ENCODE data around the gene VAV2. TPM values are rescaled to one million over a fixed set of nuclear protein-coding genes. Genes with fewer than 3 reads are reported as not detected.
A peak's percentile ranks its signal among the peaks of the same experiment; 100 is the strongest.

Gene VAV2
- total and polyA plus RNA-seq, 2 of the 4 experiments (the other 2 are of a cell fraction), result 10.8 to 13.4 TPM

DNA sequence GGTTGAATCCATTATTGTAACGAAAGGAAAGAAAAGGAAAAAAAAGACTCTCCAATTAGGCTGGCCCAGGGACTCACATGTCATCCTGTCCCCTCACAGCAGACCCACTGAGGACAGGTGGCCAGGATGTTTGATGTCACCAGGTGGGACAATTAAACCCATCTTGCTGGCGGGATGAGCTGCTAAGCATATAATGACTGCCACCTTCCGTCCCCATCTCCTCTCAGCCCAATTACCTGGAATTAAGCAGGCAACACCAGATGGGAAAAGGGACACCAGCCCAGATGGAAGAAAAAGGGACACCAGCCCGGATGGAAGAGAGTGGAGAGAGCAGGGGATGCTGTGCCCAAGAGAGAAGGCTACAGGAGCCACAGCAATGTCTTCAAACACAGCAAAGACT lies 137.4 kb downstream of the VAV2 start:
- H3K9ac ChIP-seq (ENCODE audit: low read depth, low read length), result no peak overlapping the region
- BruUV-seq (replicated peaks), result no TSS peak

More for the DNA sequence above, 137.4 kb downstream of the VAV2 start:
- ChIA-PET POLR2A (ENCODE audit: unreplicated experiment) (no interaction called here), CTCF (no interaction called here)
- Histone ChIP-seq H3K4me1 (ENCODE audit: control insufficient read depth, insufficient read depth, low read length) (peaks cover 12% of the 10 kb centered on the region), H3K27me3 (ENCODE audit: control insufficient read depth, insufficient read depth, low read length) (no peaks in the 10 kb centered on the region), H3K56ac (ENCODE audit: extremely low read depth, insufficient read depth, low read length) (no peak overlapping the region), H3K4ac (ENCODE audit: low read depth, low read length) (peak overlapping the region; percentile 6; the same call in 1 of the 2 replicates), H3K23ac (ENCODE audit: low read depth, low read length) (no peak overlapping the region), H3K4me3 (ENCODE audit: insufficient read depth, low read depth, low read length) (no peak overlapping the region), H2BK120ac (ENCODE audit: low read depth, low read length) (no peak overlapping the region), H3K4me2 (ENCODE audit: low read depth, low read length) (no peak overlapping the region), H2AK9ac (replicated peaks; ENCODE audit: low read depth, low read length, poor library complexity) (no peak overlapping the region), H3K79me1 (ENCODE audit: low read depth in 1 of 2, low read length in 2 of 2) (peaks cover 20 to 61% of the 10 kb centered on the region in 2 experiments), H4K5ac (ENCODE audit: low read depth, low read length) (peak overlapping the region; percentile 22; the same call in 1 of the 2 replicates), H3K14ac (replicated peaks; ENCODE audit: low read depth, low read length) (0 out of 2 replicates have a peak overlapping the region, but pooled peaks have one; percentile 44), H2AK5ac (ENCODE audit: low read depth, low read length) (peak overlapping the region; percentile 23), H2AFZ (replicated peaks; ENCODE audit: low read length, poor library complexity) (no peak overlapping the region), H3K9me3 (ENCODE audit: control insufficient read depth, insufficient read depth, low read length) (no peaks in the 10 kb centered on the region), H2BK15ac (ENCODE audit: low read depth, low read length) (no peak overlapping the region), H4K20me1 (ENCODE audit: insufficient read depth, low read length) (0 out of 2 replicates have a peak, but pooled peaks cover 13% of the 10 kb centered on the region), H2BK20ac (ENCODE audit: low read depth, low read length) (peak overlapping the region; percentile 27), H3K18ac (ENCODE audit: low read depth, low read length) (peak overlapping the region; percentile 5; the same call in 1 of the 2 replicates), H2BK5ac (ENCODE audit: low read depth, low read length, poor library complexity, severe bottlenecking) (peak overlapping the region; percentile 14), H3K36me3 (ENCODE audit: control insufficient read depth, insufficient read depth, low read length) (no peaks in the 10 kb centered on the region; the same call in 1 of the 2 replicates), H3K27ac (ENCODE audit: insufficient read depth, low read length) (peak overlapping the region; percentile 48; the same call in 1 of the 2 replicates), H3K9me1 (ENCODE audit: insufficient read depth, low read length) (peaks cover 31% of the 10 kb centered on the region), H4K8ac (ENCODE audit: low read depth in 2 of 2, low read length in 2 of 2) (no peak overlapping the region; a peak in 2 of 4 replicates), H4K91ac (ENCODE audit: insufficient read depth, low read depth, low read length) (peak overlapping the region; percentile 60; the same call in 1 of the 2 replicates)
- in situ Hi-C loops (cut with MboI; ENCODE audit: low sequenced_read_pairs) (no loop called here), dilution Hi-C loops (cut with HindIII; ENCODE audit: low sequenced_read_pairs, unreplicated experiment) (no loop called here), intact Hi-C loops (cut with micrococcal nuclease) (no loop called here)
- WGBS, 2 experiments (ENCODE audit: extremely low coverage in 2 of 2, insufficient read length in 1 of 2), result no CpG with 5 or more reads among the region's 4 CpGs
- TF ChIP-seq CTCF (conservative IDR thresholded peaks at IDR 0.05; ENCODE audit: low read depth, low read length) (no peak), CEBPB (IDR thresholded peaks at IDR 0.05; ENCODE audit: low read depth, low read length) (no peak), RCOR1 (IDR thresholded peaks at IDR 0.05; ENCODE audit: insufficient replicate concordance, low read length) (no peak), RAD21 (IDR thresholded peaks at IDR 0.05; ENCODE audit: low read length) (no peak)
- no peak for DNase-seq
- no peak for ATAC-seq (ENCODE audit: low read depth)
